ENCODE measurements around the gene COMT. TPM values are rescaled to one million over a fixed set of nuclear protein-coding genes. Genes with fewer than 3 reads are reported as not detected.

Gene COMT
- total and polyA plus RNA-seq, 9 donors = 61.9 to 104 (median 81.3) TPM

GRCh38 chr22:19981961-19982920 lies 40.7 kb downstream of the COMT start:
- peaks cover 48% of the 10 kb centered on the region for H3K4me1 ChIP-seq (ENCODE audit: control insufficient read depth, insufficient read depth, low read length)
- no peaks in the 10 kb centered on the region for H3K9me3 ChIP-seq (replicated peaks; ENCODE audit: control insufficient read depth, low read depth, low read length)

GRCh38 chr22:19982991-19983578 lies 41.5 kb downstream of the COMT start:
- peak; percentile 81 for DNase-seq
- H3K4me3 ChIP-seq (ENCODE audit: low read length) = no peak overlapping the region
- H3K27me3 ChIP-seq (ENCODE audit: control insufficient read depth, insufficient read depth, low read length) = no peaks in the 10 kb centered on the region
- no peaks in the 10 kb centered on the region for H3K9me3 ChIP-seq (replicated peaks; ENCODE audit: control insufficient read depth, low read depth, low read length)
- H3K36me3 ChIP-seq (ENCODE audit: control insufficient read depth, insufficient read depth, low read length) = peaks cover 42% of the 10 kb centered on the region
- H3K27ac ChIP-seq (ENCODE audit: low read length) = peak overlapping the region; percentile 92
- H3K4me1 ChIP-seq (ENCODE audit: control insufficient read depth, insufficient read depth, low read length) = peaks cover 56% of the 10 kb centered on the region
- WGBS (ENCODE audit: insufficient coverage) = 71% methylated on average over 6 of the region's 8 CpGs

More at GRCh38 chr22:19981961-19982920, 40.7 kb downstream of the COMT start:
- 91% methylated on average over 16 of the region's 16 CpGs for WGBS (ENCODE audit: insufficient coverage)
- H3K36me3 ChIP-seq (ENCODE audit: control insufficient read depth, insufficient read depth, low read length) = peaks cover 50% of the 10 kb centered on the region
- H3K27ac ChIP-seq (ENCODE audit: low read length) = peak overlapping the region; percentile 69
- no peaks in the 10 kb centered on the region for H3K27me3 ChIP-seq (ENCODE audit: control insufficient read depth, insufficient read depth, low read length)
- no peak overlapping the region for H3K4me3 ChIP-seq (ENCODE audit: low read length)
- no peak for DNase-seq

- 71% methylated on average over 2 of the region's 5 CpGs for WGBS (ENCODE audit: insufficient coverage)
- peak; percentile 33 for DNase-seq
- Histone ChIP-seq H3K36me3 (ENCODE audit: control insufficient read depth, insufficient read depth, low read length) (peaks cover 35% of the 10 kb centered on the region), H3K9me3 (replicated peaks; ENCODE audit: control insufficient read depth, low read depth, low read length) (no peaks in the 10 kb centered on the region), H3K4me3 (ENCODE audit: low read length) (no peak overlapping the region), H3K4me1 (ENCODE audit: control insufficient read depth, insufficient read depth, low read length) (peaks cover 62% of the 10 kb centered on the region), H3K27ac (ENCODE audit: low read length) (peak overlapping the region; percentile 92), H3K27me3 (ENCODE audit: control insufficient read depth, insufficient read depth, low read length) (no peaks in the 10 kb centered on the region)
Observed at GRCh38 chr22:19983741-19984140, 42.2 kb downstream of the COMT start.

- peak overlapping the region; percentile 92 for H3K27ac ChIP-seq (ENCODE audit: low read length)
- H3K4me3 ChIP-seq (ENCODE audit: low read length) = no peak overlapping the region
- H3K4me1 ChIP-seq (ENCODE audit: control insufficient read depth, insufficient read depth, low read length) = peaks cover 67% of the 10 kb centered on the region
- no peaks in the 10 kb centered on the region for H3K27me3 ChIP-seq (ENCODE audit: control insufficient read depth, insufficient read depth, low read length)
- H3K36me3 ChIP-seq (ENCODE audit: control insufficient read depth, insufficient read depth, low read length) = peaks cover 30% of the 10 kb centered on the region
- DNase-seq = peak; percentile 76
- WGBS (ENCODE audit: insufficient coverage) = 64% methylated on average over 15 of the region's 19 CpGs
- no peaks in the 10 kb centered on the region for H3K9me3 ChIP-seq (replicated peaks; ENCODE audit: control insufficient read depth, low read depth, low read length)
Observed at GRCh38 chr22:19984201-19984753, 42.7 kb downstream of the COMT start.

GRCh38 chr22:19984851-19985811 lies 43.6 kb downstream of the COMT start:
- no peaks in the 10 kb centered on the region for H3K27me3 ChIP-seq (ENCODE audit: control insufficient read depth, insufficient read depth, low read length)
- 74% methylated on average over 8 of the region's 11 CpGs for WGBS (ENCODE audit: insufficient coverage)
- H3K27ac ChIP-seq (ENCODE audit: low read length) = peak overlapping the region; percentile 92
- peaks cover 22% of the 10 kb centered on the region for H3K36me3 ChIP-seq (ENCODE audit: control insufficient read depth, insufficient read depth, low read length)
- no peaks in the 10 kb centered on the region for H3K9me3 ChIP-seq (replicated peaks; ENCODE audit: control insufficient read depth, low read depth, low read length)
- peaks cover 75% of the 10 kb centered on the region for H3K4me1 ChIP-seq (ENCODE audit: control insufficient read depth, insufficient read depth, low read length)
- H3K4me3 ChIP-seq (ENCODE audit: low read length) = peak overlapping the region; percentile 79
- peak; percentile 39 for DNase-seq

- WGBS (ENCODE audit: insufficient coverage) = 86% methylated on average over 1 of the region's 2 CpGs
- H3K4me1 ChIP-seq (ENCODE audit: control insufficient read depth, insufficient read depth, low read length) = peaks cover 84% of the 10 kb centered on the region
- peaks cover 13% of the 10 kb centered on the region for H3K36me3 ChIP-seq (ENCODE audit: control insufficient read depth, insufficient read depth, low read length)
- DNase-seq = no peak
- H3K27ac ChIP-seq (ENCODE audit: low read length) = peak overlapping the region; percentile 85
- H3K9me3 ChIP-seq (replicated peaks; ENCODE audit: control insufficient read depth, low read depth, low read length) = no peaks in the 10 kb centered on the region
- H3K4me3 ChIP-seq (ENCODE audit: low read length) = peak overlapping the region; percentile 79
- no peaks in the 10 kb centered on the region for H3K27me3 ChIP-seq (ENCODE audit: control insufficient read depth, insufficient read depth, low read length)
Observed at GRCh38 chr22:19986011-19986409, 44.4 kb downstream of the COMT start.

- no peaks in the 10 kb centered on the region for H3K27me3 ChIP-seq (ENCODE audit: control insufficient read depth, insufficient read depth, low read length)
- H3K9me3 ChIP-seq (replicated peaks; ENCODE audit: control insufficient read depth, low read depth, low read length) = no peaks in the 10 kb centered on the region
- H3K4me3 ChIP-seq (ENCODE audit: low read length) = peak overlapping the region; percentile 79
- peak; percentile 87 for DNase-seq
- H3K36me3 ChIP-seq (ENCODE audit: control insufficient read depth, insufficient read depth, low read length) = peaks cover 6% of the 10 kb centered on the region
- H3K4me1 ChIP-seq (ENCODE audit: control insufficient read depth, insufficient read depth, low read length) = peaks cover 90% of the 10 kb centered on the region
- under 1% methylated on average over 51 of the region's 76 CpGs for whole genome bisulfite sequencing (ENCODE audit: insufficient coverage)
- H3K27ac ChIP-seq (ENCODE audit: low read length) = peak overlapping the region; percentile 85
Observed at GRCh38 chr22:19986410-19987341, 45.1 kb downstream of the COMT start.

GRCh38 chr22:19987394-19988306 lies 46.1 kb downstream of the COMT start:
- no peaks in the 10 kb centered on the region for H3K27me3 ChIP-seq (ENCODE audit: control insufficient read depth, insufficient read depth, low read length)
- H3K36me3 ChIP-seq (ENCODE audit: control insufficient read depth, insufficient read depth, low read length) = no peaks in the 10 kb centered on the region
- H3K27ac ChIP-seq (ENCODE audit: low read length) = peak overlapping the region; percentile 55
- no peak for DNase-seq
- peaks cover 91% of the 10 kb centered on the region for H3K4me1 ChIP-seq (ENCODE audit: control insufficient read depth, insufficient read depth, low read length)
- H3K4me3 ChIP-seq (ENCODE audit: low read length) = no peak overlapping the region
- no peaks in the 10 kb centered on the region for H3K9me3 ChIP-seq (replicated peaks; ENCODE audit: control insufficient read depth, low read depth, low read length)
- 51% methylated on average over 21 of the region's 24 CpGs for WGBS (ENCODE audit: insufficient coverage)

Data from muscle of leg (tissue), 11 donors.